NCI-H345 treated with DMSO at 0.1 percent for 48 hours (cell line): Measurements from ENCODE around the gene DENND1A.

Experiments
- DNase-seq: peaks from one replicate; lab custom pipeline; 2025; ENCODE audit not compliant: unreplicated experiment; lab: John Stamatoyannopoulos, UW

Gene DENND1A

DNA sequence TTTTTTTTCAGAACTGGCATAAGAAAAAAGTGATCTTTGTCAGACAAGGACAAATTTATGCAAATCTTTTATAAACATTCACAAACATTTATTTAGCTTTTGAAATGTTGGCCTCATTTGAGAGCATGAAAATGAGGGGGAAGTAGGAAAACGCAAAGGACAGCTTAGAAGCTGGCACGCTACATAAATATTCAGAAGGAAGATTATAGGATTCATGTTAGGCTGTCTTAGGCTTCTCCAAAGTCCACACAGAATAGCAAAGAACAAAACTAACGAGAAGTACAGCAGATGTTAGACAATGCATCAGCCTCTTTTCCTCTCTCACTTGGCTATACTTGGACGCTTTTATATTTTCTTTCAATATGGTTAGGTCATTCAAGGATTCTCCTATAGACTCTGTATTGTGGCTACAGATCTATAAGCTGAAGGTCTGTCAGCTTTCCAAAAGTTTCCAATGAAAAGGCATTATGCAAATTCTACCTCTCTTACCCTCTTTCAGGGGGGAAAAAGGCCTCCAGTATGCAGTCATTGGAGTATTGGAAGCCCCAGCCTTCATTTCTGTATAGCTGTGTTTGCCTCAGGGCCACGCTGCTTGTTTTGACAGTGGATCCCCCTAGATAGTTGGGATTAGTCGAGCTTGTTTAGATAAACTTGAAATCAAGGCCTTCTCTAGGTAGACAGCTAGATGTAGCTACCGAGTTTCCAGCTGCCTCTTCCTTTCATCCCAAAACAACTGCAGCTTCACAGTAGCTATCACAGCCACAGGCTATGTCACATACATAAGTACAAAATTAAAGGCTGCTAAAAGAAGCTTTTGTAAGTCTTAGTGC, 153.0 kb downstream of the DENND1A start:
- DNase-seq: no peak

GRCh38 chr9:123775289-123776284, 154.3 kb downstream of the DENND1A start:
- DNase-seq: no peak

- no peak for DNase-seq
Observed at GRCh38 chr9:123773783-123774182, 156.1 kb downstream of the DENND1A start.

DNA sequence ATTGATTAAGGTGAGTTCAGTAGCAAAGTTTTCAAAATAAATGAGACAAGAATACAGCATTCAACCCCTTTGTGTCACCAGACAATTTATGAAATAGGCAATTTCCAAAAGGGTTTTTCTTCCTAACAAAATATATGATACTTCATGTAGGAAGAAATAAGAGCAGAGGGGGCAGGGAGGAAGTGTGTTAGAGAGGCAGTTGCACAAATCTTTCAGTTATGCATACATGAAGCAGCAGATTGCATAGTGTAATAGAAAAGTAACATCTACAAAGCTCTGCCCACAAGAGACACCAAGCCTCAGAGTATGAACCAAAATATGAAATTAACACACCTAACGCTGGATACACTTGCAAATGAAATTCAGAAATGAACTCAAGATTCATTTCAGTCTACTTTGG, 157.0 kb downstream of the DENND1A start:
- DNase-seq: no peak

GRCh38 chr9:123772374-123772773, 157.6 kb downstream of the DENND1A start:
- no peak for DNase-seq

DNA sequence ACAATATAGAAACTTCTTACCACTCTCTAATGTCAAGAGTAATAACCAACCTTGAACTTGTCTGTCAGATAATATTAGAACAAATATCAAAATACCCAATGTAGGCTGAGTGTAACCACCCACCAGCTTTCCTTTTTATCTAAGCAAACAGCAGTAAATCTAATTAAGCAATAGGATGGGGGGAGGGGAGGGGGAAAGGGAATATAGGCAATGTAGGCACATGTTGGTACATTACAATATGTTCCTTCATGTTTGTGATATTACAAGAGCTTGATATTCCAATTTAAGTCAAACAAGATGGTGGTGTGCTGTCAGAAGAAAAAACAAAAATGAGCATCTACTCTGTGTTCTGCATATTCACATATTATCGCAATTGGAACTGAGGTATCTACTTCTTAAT, 158.2 kb downstream of the DENND1A start:
- DNase-seq: no peak

- no peak for DNase-seq
Observed at GRCh38 chr9:123769719-123770118, 160.2 kb downstream of the DENND1A start.

GRCh38 chr9:123763910-123764588, 165.9 kb downstream of the DENND1A start:
- no peak for DNase-seq

DNA sequence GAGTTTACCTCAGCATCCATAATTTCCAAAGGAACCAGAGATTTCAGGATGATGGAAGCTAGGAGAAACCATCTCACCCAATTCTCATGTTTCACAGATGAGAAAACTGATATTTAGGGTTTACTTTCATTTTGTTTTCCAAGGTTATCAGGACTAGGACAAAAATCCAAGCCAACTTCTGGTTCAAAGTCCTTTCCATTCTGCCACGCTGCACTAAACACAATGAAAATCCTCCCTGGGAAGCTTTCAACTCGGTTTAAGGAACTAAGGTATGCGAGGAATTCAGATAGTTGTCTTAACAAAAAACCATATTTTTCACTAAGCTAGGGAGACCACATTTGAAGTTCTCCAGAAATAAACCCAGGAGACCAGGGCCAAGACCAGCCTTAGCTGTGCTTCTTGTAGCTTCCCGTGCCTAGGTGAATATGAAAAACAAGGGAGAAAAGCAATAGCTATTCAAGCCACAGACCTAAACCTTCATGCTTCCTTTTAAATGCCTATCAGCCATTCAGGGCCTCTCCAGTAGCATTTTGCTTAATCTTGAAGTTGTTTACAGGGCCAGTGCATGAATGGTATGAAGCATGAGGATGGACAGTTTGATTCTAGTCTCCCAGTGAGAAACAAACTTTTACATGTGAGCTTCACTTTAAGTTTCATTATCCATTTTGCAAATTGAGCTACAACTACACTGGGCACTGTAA, 167.9 kb downstream of the DENND1A start:
- DNase-seq: no peak

DNA sequence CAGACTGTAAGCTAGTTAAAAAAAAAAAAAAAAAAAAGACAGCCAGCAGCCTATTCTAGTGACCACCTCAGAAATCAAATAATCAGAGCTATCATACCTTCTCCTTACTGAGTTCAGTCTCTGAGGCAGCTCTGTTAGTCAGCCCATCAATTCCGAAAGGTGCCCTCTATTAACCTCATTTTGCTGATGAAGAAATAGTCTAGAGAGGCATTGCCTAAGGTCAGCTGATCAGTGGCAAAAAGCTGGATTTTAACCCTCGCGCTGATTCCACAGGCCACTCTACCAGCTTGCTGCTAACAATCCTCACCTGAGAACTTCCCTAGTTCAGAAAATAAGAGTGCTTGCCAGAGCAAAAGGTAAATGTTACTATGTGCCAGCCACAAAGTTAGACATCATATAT, 172.0 kb downstream of the DENND1A start:
- no peak for DNase-seq

DNA sequence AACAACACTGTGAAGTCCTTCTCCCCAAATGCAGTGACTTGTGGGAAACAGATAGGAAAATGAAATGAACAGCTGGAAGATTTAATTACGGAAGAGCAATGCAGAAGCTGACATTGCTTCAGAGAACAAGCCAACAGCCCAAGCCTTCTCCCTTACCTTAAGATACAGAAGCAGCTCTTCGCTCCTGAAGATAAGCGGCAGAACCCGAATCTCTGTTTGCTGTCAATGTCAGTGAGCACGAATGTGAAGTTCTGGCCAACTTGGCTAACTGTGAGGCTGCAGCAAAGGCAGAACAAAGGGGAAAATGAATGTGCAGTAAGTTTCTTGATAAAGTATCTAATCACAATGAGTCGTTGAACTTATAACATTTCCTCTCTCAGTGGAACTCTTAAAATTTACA, 172.4 kb downstream of the DENND1A start:
- DNase-seq: no peak

- no peak for DNase-seq
Observed at GRCh38 chr9:123756484-123757106, 173.3 kb downstream of the DENND1A start.

DNA sequence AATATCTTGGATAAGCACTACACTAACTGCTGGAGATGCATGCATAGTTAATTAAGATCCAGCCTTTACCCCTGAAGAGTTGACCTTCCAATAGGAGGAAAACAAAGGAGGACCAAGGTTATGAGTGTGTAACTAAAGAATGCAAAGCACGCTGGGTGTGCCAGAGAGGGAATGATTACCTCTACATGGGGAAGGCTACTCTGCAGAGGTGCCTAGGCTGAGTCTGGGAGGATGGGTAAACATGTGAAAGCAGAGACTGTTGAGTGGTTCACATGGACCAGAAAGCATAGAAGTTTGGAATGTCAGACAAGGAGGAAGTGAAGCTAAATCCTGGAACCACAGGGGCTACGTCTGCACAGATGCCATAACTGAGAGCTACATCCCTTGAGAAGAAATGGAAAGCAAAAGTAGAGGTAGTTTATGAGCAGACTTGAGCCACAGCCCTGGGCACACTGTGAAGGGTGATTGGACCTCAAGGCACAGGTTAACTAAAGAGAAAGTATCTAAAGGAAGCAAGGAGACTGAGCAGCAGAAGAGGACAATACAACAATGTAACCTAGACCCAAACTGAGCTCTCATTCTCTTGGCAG, 176.2 kb downstream of the DENND1A start:
- no peak for DNase-seq

DNA sequence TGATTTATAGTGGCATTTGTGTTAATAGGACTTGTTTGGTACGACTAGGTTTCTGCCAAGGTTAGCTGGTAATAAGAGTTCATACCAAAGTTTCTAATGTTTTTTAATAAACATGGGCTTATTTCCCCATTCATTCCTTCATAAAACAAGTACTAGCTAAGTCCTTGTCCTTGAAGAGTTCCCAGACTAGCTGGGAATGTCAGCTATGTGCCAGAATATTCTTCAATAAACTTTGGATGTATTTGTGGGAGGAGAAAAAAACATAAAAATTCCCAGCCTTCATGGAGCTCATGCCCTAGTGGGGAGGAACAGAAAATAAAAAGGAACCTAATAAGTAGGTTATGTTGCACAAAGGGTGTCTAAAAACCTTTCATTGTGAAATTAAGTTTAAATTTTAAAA, 176.9 kb downstream of the DENND1A start:
- no peak for DNase-seq

- no peak for DNase-seq
Observed at GRCh38 chr9:123749580-123750202, 180.2 kb downstream of the DENND1A start.

GRCh38 chr9:123746765-123747164, 183.2 kb downstream of the DENND1A start:
- DNase-seq: no peak

- no peak for DNase-seq
Observed at GRCh38 chr9:123745933-123746332, 184.0 kb downstream of the DENND1A start.

DNA sequence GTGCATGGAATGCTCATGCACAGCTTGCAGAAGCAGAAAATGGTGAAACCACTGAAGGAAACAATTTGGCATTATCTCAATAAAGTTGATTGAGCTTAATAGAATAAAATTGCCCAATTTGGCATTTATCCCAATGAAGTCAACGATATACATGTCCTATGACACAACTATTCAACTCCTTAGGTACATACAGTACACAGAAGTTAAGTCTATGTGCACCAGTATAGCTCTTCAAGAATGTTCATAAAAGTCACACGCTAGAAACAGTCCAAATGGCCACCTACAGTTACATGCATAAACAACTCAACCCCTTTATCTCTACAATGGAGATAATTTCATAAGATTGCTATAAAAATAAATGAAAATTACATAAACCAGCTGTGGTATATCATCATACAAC, 184.5 kb downstream of the DENND1A start:
- DNase-seq: no peak

- DNase-seq: no peak
Observed at GRCh38 chr9:123743737-123744136, 186.2 kb downstream of the DENND1A start.
